GM13976 (cell line): ENCODE measurements around the gene DNPH1.

Experiments
- DNase-seq: peaks from one replicate; pipeline ENCODE4 v3.0.0; 2012; ENCODE audit warnings: low spot score
- in situ Hi-C: fragments of 300-500 bp; cut with MboI; formaldehyde crosslinking; loops from one replicate; pipeline ENCODE4 v1.12.0; 2022; ENCODE audit warnings: low sequenced_read_pairs, mixed read lengths, inconsistent platforms; ENCODE audit not compliant: unreplicated experiment
- TF ChIP-seq, protein P1 (sequence below): IDR thresholded peaks from 2 replicates; pipeline ENCODE4 v1.5.1; 2012; ENCODE audit warnings: borderline replicate concordance, mild to moderate bottlenecking; ENCODE audit not compliant: insufficient read depth; ENCODE audit errors: extremely low read depth, missing control alignments, control extremely low read depth

Gene DNPH1

DNA sequence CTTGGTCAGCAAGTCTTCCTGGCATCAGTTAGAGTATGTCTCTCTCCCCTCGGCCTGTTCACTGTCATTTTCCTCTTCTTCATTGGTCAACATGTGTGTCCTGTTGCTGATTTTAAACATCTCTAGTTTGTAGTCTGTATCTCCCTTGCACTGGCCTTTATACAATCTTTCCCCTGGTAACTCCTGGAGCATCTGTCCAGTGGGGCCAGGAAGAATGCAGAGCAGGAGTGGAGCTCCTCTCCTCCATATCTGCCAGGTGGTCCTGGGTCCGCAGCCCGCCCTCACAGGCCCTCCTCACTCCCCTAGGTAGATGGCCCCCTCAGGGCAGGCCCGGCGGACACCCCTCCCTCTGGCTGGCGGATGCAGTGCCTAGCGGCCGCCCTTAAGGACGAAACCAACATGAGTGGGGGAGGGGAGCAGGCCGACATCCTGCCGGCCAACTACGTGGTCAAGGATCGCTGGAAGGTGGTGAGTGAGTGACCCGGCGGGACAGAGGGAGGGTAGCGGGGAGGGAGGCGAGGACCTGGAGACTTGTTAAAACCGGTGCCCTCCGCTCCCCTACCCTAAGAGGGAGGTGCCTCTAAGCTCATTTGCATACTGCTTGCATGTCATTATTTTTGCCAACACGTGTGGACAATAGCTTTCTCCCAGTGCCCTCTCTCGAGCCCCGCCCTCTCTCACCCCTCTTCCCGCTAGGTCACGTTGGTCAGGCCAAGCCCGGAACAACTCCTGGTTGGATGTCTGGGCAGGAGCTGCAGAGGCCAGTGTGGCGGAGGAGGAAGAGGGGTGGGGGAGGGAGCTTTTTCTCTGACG, 17.2 kb upstream of the DNPH1 start:
- TF ChIP-seq, protein P1, sequence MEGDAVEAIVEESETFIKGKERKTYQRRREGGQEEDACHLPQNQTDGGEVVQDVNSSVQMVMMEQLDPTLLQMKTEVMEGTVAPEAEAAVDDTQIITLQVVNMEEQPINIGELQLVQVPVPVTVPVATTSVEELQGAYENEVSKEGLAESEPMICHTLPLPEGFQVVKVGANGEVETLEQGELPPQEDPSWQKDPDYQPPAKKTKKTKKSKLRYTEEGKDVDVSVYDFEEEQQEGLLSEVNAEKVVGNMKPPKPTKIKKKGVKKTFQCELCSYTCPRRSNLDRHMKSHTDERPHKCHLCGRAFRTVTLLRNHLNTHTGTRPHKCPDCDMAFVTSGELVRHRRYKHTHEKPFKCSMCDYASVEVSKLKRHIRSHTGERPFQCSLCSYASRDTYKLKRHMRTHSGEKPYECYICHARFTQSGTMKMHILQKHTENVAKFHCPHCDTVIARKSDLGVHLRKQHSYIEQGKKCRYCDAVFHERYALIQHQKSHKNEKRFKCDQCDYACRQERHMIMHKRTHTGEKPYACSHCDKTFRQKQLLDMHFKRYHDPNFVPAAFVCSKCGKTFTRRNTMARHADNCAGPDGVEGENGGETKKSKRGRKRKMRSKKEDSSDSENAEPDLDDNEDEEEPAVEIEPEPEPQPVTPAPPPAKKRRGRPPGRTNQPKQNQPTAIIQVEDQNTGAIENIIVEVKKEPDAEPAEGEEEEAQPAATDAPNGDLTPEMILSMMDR = no peak
- in situ Hi-C loops = no loop called here

DNA sequence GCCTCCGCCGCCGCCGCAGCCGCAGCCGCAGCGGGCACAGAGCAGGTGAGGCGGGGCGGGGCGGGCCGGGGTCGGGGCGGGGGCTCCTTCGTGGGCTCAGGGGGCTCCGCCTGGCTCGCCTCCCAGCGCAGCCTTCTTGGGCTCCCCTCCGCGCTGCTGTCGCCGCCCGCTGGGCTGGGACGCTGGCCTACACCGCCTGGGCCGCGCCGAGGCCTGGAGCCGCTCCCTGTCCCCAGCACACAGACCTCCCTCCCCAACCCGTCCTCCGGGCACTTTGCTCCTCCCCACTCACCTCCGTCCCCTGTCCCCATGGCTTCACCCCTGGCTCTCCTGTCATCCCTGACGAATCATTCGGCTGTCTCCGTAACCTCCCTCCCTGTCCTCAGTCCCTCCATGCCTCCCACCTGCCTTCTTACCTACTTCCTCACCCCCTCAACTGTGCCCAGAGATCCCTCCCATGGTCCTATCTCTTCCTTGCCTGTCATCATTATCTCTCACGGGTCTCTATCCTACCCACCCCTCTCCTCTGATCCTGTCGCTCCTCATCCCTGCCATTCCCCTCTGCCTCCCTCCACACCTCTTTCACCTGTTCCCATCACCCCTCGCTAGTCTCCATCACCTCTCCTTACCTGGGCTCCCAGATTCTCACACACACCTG, 14.5 kb upstream of the DNPH1 start:
- no peak for DNase-seq

More for the DNA sequence above, 17.2 kb upstream of the DNPH1 start:
- peak; percentile 73 for DNase-seq

DNA sequence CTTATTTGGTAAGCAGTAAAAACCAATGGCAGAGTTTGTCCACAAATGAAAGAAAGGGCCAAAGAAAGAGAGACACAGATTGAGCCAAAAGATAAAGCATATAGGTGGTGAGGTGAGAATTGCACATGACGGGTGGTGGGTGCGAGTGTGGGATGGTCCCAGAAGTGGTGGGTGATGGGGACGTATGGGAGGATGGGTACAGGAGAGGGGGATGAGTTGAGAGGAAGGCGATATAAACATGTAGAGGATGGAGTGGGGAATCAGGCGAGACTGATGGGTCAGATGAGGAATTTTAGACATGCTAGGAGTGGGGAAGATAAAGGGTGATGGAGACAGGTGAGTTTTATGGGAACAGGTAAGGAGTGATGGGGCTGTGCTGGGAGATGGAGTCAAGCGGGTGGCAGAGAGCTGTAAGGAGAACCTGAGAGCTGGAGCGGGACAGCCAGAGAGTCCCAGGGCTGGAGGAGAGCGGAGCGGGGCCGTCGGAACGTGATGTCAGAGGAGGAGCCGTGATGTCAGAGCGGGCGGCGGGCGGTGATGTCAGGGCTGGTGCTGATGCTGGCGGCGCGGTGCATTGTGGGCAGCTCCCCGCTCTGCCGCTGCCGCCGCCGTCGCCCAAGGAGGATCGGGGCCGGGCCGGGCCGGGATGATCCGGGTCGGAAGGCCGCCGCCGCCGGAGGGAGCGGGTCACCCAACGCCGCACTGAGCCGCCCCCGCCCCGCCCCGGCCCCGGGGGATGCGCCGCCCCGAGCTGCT, 13.8 kb upstream of the DNPH1 start, which contains the start of gene TTBK1:
Gene TTBK1 (plus strand): TSS at position 574 of the 756 bp plus-strand sequence. CDS start 3,180 bp downstream, outside the sequence.
- DNase-seq = no peak
- TF ChIP-seq, protein P1 = no peak
- in situ Hi-C loops = no loop called here

More for the DNA sequence above, 14.5 kb upstream of the DNPH1 start:
- TF ChIP-seq, protein P1 = no peak
- in situ Hi-C loops = no loop called here

DNA sequence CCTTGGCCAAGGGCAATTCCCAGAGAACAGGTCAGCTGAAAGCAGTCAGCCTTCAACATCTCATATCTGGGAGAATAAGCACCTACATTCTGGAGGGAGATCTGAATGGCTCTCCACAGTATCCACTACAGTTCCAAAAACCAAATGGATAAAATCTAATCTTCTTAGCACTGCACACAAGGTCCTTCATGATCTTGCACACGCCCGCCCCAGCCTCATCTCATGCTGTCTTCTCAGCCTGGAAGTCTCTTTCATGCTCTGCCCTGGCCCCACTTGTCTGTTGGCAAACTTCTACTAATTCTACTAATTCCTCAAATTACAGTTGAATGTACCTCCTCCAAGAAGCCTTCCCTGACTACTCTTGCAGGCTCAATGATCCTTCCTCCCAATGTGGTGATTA, 12.2 kb upstream of the DNPH1 start:
- no peak for DNase-seq
- TF ChIP-seq, protein P1 = no peak
- in situ Hi-C loops = no loop called here

DNA sequence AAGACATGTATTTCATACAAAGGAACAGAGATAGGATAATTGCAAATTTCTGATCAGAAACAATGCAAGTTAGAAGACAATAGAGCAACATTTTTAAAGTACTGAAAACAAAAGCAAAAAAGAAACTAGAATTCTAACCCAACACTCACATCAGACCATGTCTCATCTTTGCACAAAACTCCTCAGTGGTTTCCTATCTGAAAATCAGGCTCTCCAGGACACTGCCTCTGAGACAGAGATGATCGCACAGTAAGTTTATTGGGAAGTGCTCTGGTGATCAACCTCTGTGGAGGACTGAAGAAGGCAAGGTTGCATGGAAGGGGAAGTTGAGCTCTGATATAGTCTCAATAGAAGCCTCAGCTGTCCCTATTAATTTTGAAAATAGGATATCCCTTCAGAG, 11.7 kb upstream of the DNPH1 start:
- TF ChIP-seq, protein P1 = no peak
- in situ Hi-C loops = no loop called here
- no peak for DNase-seq

DNA sequence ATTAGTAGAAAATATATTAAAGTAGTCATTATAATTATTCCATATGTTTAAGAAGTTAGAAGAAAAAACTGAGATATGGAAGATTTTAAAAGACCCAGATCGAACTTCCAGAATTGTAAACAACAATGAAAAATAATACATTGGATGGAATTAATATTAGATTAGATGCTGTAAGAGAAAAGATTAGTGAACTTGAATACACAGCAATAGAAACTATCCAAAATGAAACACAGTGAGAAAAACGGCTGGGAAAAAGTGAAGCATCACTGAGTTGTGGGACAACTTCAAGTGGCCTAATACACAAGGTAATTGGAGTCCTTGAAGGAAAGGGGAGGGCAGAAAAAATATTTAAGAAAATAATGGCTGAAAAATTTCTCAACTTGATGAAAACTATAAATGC, 9.8 kb upstream of the DNPH1 start:
- no peak for DNase-seq
- in situ Hi-C loops = no loop called here

More for the DNA sequence above, 9.8 kb upstream of the DNPH1 start:
- TF ChIP-seq, protein P1 = no peak
